GM12878 (cell line): ENCODE results near the gene TUFM. TPM values are rescaled to one million over a fixed set of nuclear protein-coding genes. Genes with fewer than 3 reads are reported as not detected.

Experiments
- ATAC-seq: fragments of 200-7000 bp; cut with Tn5 transposase; 3 replicates; pipeline ENCODE4 v1.9.1; 2020; ENCODE audit warnings: mild to moderate bottlenecking, moderate library complexity
- BruUV-seq: library from RNA; stranded (reverse); fragments of 400-500 nt; replicated peaks from 2 replicates; lab custom pipeline; 2021; lab: Mats Ljungman, UMichigan
- CTCF ChIA-PET: fragments of 300-600 bp; sonication (Branson Sonifier 250); formaldehyde crosslinking; extraction: SDS; loops from one replicate; lab custom pipeline; 2021; ENCODE audit warnings: inconsistent platforms; lab: Yijun Ruan, JAX
- POLR2A ChIA-PET: fragments of 350-600 bp; formaldehyde crosslinking; extraction: SDS; loops from one replicate; lab custom pipeline; 2021; ENCODE audit warnings: inconsistent platforms; lab: Charles Lee
- RAD21 ChIA-PET: fragments of 300-600 bp; sonication (Branson Sonifier 250); formaldehyde crosslinking; loops from one replicate; lab custom pipeline; 2023; ENCODE audit warnings: antibody characterized with exemption; ENCODE audit not compliant: unreplicated experiment; lab: Charles Lee
- SMC1A ChIA-PET: fragments of 300-600 bp; sonication (Branson Sonifier 250); formaldehyde crosslinking; loops from one replicate; lab custom pipeline; 2023; ENCODE audit not compliant: unreplicated experiment, uncharacterized antibody; lab: Charles Lee
- DNase-seq: peaks from one replicate; pipeline ENCODE4 v3.0.0-alpha.2; 2011; ENCODE audit warnings: low read depth, low spot score
- FAIRE-seq: peaks from 3 replicates; lab custom pipeline; 2011; peaks lifted over from hg19 to GRCh38; lab: Jason Lieb, UNC
- H2AFZ ChIP-seq: 2 replicates; pipeline ENCODE4 v1.6.0; 2011; ENCODE audit warnings: low read depth, low read length, control low read depth; ENCODE audit not compliant: control insufficient read depth
- H3K27ac ChIP-seq: 2 replicates; pipeline ENCODE4 v1.5.1; 2011; ENCODE audit warnings: control low read depth; ENCODE audit not compliant: control insufficient read depth, insufficient read depth
- H3K27me3 ChIP-seq, 2 experiments: replicated peaks in 1 of 2; 2 replicates each; pipeline versions ENCODE4 v1.6.0 to v1.6.1; 2011; ENCODE audit warnings: low read length in 1 of 2; ENCODE audit not compliant: control insufficient read depth in 2 of 2, insufficient read depth in 2 of 2
- H3K36me3 ChIP-seq, 2 experiments: 2 replicates each; pipeline ENCODE4 v1.5.1; 2011; ENCODE audit warnings: low read length in 1 of 2; ENCODE audit not compliant: control insufficient read depth in 2 of 2, insufficient read depth in 2 of 2
- H3K4me1 ChIP-seq: 2 replicates; pipeline ENCODE4 v1.6.1; 2011; ENCODE audit warnings: mild to moderate bottlenecking, low read length, moderate library complexity, mixed read lengths; ENCODE audit not compliant: control insufficient read depth, insufficient read depth
- H3K4me2 ChIP-seq: 2 replicates; pipeline ENCODE4 v1.6.0; 2011; ENCODE audit warnings: control low read depth; ENCODE audit not compliant: control insufficient read depth, insufficient read depth
- H3K4me3 ChIP-seq: fragments of 200-600 bp; sonication (generic); 2 replicates; pipeline ENCODE4 v1.5.1; 2016
- H3K79me2 ChIP-seq: 2 replicates; pipeline ENCODE4 v1.6.0; 2011; ENCODE audit warnings: low read length; ENCODE audit not compliant: control insufficient read depth, insufficient read depth
- H3K9ac ChIP-seq: 2 replicates; pipeline ENCODE4 v1.8.0; 2011; ENCODE audit warnings: low read length, control low read depth, mixed read lengths; ENCODE audit not compliant: control insufficient read depth, insufficient read depth
- H3K9me3 ChIP-seq: replicated peaks from 3 replicates; pipeline ENCODE4 v1.5.1; 2011; ENCODE audit warnings: mild to moderate bottlenecking, low read length; ENCODE audit not compliant: control insufficient read depth, insufficient read depth
- H4K20me1 ChIP-seq: 2 replicates; pipeline ENCODE4 v1.6.0; 2011; ENCODE audit not compliant: control insufficient read depth, insufficient read depth
- BACH1 ChIP-seq: fragments of 450-650 bp; IDR thresholded peaks from 2 replicates; pipeline ENCODE4 v1.6.1; 2017; ENCODE audit warnings: mild to moderate bottlenecking, borderline replicate concordance
- BCL11A ChIP-seq: IDR thresholded peaks from 2 replicates; pipeline ENCODE4 v1.6.1; 2011; ENCODE audit warnings: low read depth, low read length
- CUX1 ChIP-seq: IDR thresholded peaks from 2 replicates; pipeline ENCODE4 v1.6.1; 2012; ENCODE audit warnings: improper control_type of control experiment, low read depth, low read length; ENCODE audit not compliant: insufficient replicate concordance
- DPF2 ChIP-seq: fragments of 450-650 bp; IDR thresholded peaks from 2 replicates; pipeline ENCODE4 v1.6.1; 2017; ENCODE audit warnings: mild to moderate bottlenecking
- EED ChIP-seq: sonication (generic); IDR thresholded peaks from 2 replicates; pipeline ENCODE4 v1.6.1; 2016; ENCODE audit warnings: antibody characterized with exemption, low read depth
- TCF12 ChIP-seq: IDR thresholded peaks from 2 replicates; pipeline ENCODE4 v1.6.1; 2011; ENCODE audit warnings: low read depth, mild to moderate bottlenecking, low read length
- ZNF687 ChIP-seq: fragments of 450-650 bp; IDR thresholded peaks from 2 replicates; pipeline ENCODE4 v1.6.1; 2017; ENCODE audit warnings: mild to moderate bottlenecking, moderate library complexity
- whole genome bisulfite sequencing: methylation state at CpG from one replicate; pipeline ENCODE4 v1.1.6; 2016; ENCODE audit warnings: low lambda C conversion rate; ENCODE audit not compliant: insufficient replicate concordance, insufficient coverage; ENCODE audit errors: missing lambda C conversion rate; 5-methylcytosine and 5-hydroxymethylcytosine counted together
- in situ Hi-C: fragments of 300-500 bp; cut with MboI; formaldehyde crosslinking; loops from 9 replicates; pipeline ENCODE4 v1.14.3; 2018; ENCODE audit warnings: mixed read lengths
- intact Hi-C: fragments of 100-400 bp; cut with micrococcal nuclease; formaldehyde crosslinking; loops from one replicate; pipeline ENCODE4 v1.14.2; 2022; ENCODE audit not compliant: unreplicated experiment
- polyA plus RNA-seq, 11 experiments: library from polyadenylated mRNA; depleted of rRNA in 4 of 11; unstranded in 6 of 11; stranded (reverse) in 5 of 11; fragments of >200 nt; fragmentation: Nextera tagmentation in 4 of 11; fragmentation: Illumina TruSeq in 1 of 11; extraction: Ambion mirVana in 4 of 11; extraction: Trizol in 1 of 11; gene quantifications; 1 replicate in 1 of 11; 2 replicates in 10 of 11; pipeline versions ENCODE4 v1.2.1 to v1.2.3, GENCODE V29; 2011 to 2016; ENCODE audit warnings: inconsistent platforms in 2 of 11, missing spikeins in 2 of 11, low read depth in 1 of 11
- total RNA-seq, 4 experiments: library from RNA; depleted of rRNA in 3 of 4; stranded (reverse); fragments of >200 nt in 3 of 4; fragmentation: Illumina TruSeq in 1 of 4; extraction: Trizol in 1 of 4; gene quantifications; 2 replicates each; pipeline versions ENCODE4 v1.2.1 to v1.2.3, GENCODE V29; 2013 to 2021

Gene TUFM
- total and polyA plus RNA-seq, 10 of the 15 experiments (the other 5 are each of a cell fraction or from before 2014, with no cell fraction given), result 23.4 to 354 (median 182) TPM

GRCh38 chr16:28845293-28845692 is 855 bp downstream of the TUFM start:
- in situ Hi-C loops, result no loop called here
- intact Hi-C loops, result no loop called here
- no peaks in the 10 kb centered on the region for H3K27me3 ChIP-seq
- CTCF ChIA-PET, result interaction anchor here (0.7 to 4.0 kb wide), 6 partner anchors 15 to 100 kb away, joined by 3 to 21 read pairs (median 8); partner anchors contain the start of gene SH2B1
- peaks cover 9% of the 10 kb centered on the region for H3K4me1 ChIP-seq
- H3K4me2 ChIP-seq, result peak overlapping the region; percentile 90
- peak overlapping the region; percentile 81 for H3K27ac ChIP-seq
- POLR2A ChIA-PET, result interaction anchor here (4.2 kb wide), 1 partner anchor 22 kb away, joined by 28 read pairs; the partner anchor contains the start of gene ATXN2L
- ATAC-seq, result peak; percentile 30
- 0% methylated on average over 10 of the region's 10 CpGs for WGBS
- no TSS peak for BruUV-seq
- H2AFZ ChIP-seq, result no peak overlapping the region
- no peaks in the 10 kb centered on the region for H4K20me1 ChIP-seq
- RAD21 ChIA-PET, result interaction anchor here (1.0 to 3.4 kb wide), 4 partner anchors 18 to 99 kb away, joined by 4 to 13 read pairs (median 4); no protein-coding TSS in a partner anchor
- peaks cover 9 to 10% of the 10 kb centered on the region in 2 experiments; a peak in 3 of 4 replicates for H3K36me3 ChIP-seq
- H3K9ac ChIP-seq, result peak overlapping the region; percentile 93
- peak overlapping the region; percentile 96 for H3K4me3 ChIP-seq
- no peak for DNase-seq
- peaks cover 23% of the 10 kb centered on the region for H3K79me2 ChIP-seq
- TF ChIP-seq CUX1, result no peak
- TF ChIP-seq BACH1, result no peak
- no peak for TF ChIP-seq EED
- no peak for TF ChIP-seq DPF2
- no peak for TF ChIP-seq BCL11A
- no peak for TF ChIP-seq ZNF687
- no peak for TF ChIP-seq TCF12
- no peaks in the 10 kb centered on the region for H3K9me3 ChIP-seq
- FAIRE-seq, result peak; percentile 44
- SMC1A ChIA-PET, result interaction anchor here (1.0 to 4.1 kb wide), 5 partner anchors 17 to 100 kb away, joined by 3 to 17 read pairs (median 4); partner anchors contain the start of genes RABEP2 and SH2B1
